GM12878 (cell line): Measurements from ENCODE around the gene PPP2R5A. TPM values are rescaled to one million over a fixed set of nuclear protein-coding genes. Genes with fewer than 3 reads are reported as not detected.

Source experiments
- ATAC-seq: fragments of 200-7000 bp; cut with Tn5 transposase; 3 replicates; pipeline ENCODE4 v1.9.1; 2020; ENCODE audit warnings: mild to moderate bottlenecking, moderate library complexity
- BruUV-seq: library from RNA; stranded (reverse); fragments of 400-500 nt; replicated peaks from 2 replicates; lab custom pipeline; 2021; lab: Mats Ljungman, UMichigan
- CTCF ChIA-PET: fragments of 300-600 bp; sonication (Branson Sonifier 250); formaldehyde crosslinking; extraction: SDS; loops from one replicate; lab custom pipeline; 2021; ENCODE audit warnings: inconsistent platforms; lab: Yijun Ruan, JAX
- POLR2A ChIA-PET: fragments of 350-600 bp; formaldehyde crosslinking; extraction: SDS; loops from one replicate; lab custom pipeline; 2021; ENCODE audit warnings: inconsistent platforms; lab: Charles Lee
- RAD21 ChIA-PET: fragments of 300-600 bp; sonication (Branson Sonifier 250); formaldehyde crosslinking; loops from one replicate; lab custom pipeline; 2023; ENCODE audit warnings: antibody characterized with exemption; ENCODE audit not compliant: unreplicated experiment; lab: Charles Lee
- SMC1A ChIA-PET: fragments of 300-600 bp; sonication (Branson Sonifier 250); formaldehyde crosslinking; loops from one replicate; lab custom pipeline; 2023; ENCODE audit not compliant: unreplicated experiment, uncharacterized antibody; lab: Charles Lee
- DNase-seq: peaks from one replicate; pipeline ENCODE4 v3.0.0-alpha.2; 2011; ENCODE audit warnings: low read depth, low spot score
- FAIRE-seq: peaks from 3 replicates; lab custom pipeline; 2011; peaks lifted over from hg19 to GRCh38; lab: Jason Lieb, UNC
- H2AFZ ChIP-seq: 2 replicates; pipeline ENCODE4 v1.6.0; 2011; ENCODE audit warnings: low read depth, low read length, control low read depth; ENCODE audit not compliant: control insufficient read depth
- H3K27ac ChIP-seq: 2 replicates; pipeline ENCODE4 v1.5.1; 2011; ENCODE audit warnings: control low read depth; ENCODE audit not compliant: control insufficient read depth, insufficient read depth
- H3K27me3 ChIP-seq, 2 experiments: replicated peaks in 1 of 2; 2 replicates each; pipeline versions ENCODE4 v1.6.0 to v1.6.1; 2011; ENCODE audit warnings: low read length in 1 of 2; ENCODE audit not compliant: control insufficient read depth in 2 of 2, insufficient read depth in 2 of 2
- H3K36me3 ChIP-seq, 2 experiments: 2 replicates each; pipeline ENCODE4 v1.5.1; 2011; ENCODE audit warnings: low read length in 1 of 2; ENCODE audit not compliant: control insufficient read depth in 2 of 2, insufficient read depth in 2 of 2
- H3K4me1 ChIP-seq: 2 replicates; pipeline ENCODE4 v1.6.1; 2011; ENCODE audit warnings: mild to moderate bottlenecking, low read length, moderate library complexity, mixed read lengths; ENCODE audit not compliant: control insufficient read depth, insufficient read depth
- H3K4me2 ChIP-seq: 2 replicates; pipeline ENCODE4 v1.6.0; 2011; ENCODE audit warnings: control low read depth; ENCODE audit not compliant: control insufficient read depth, insufficient read depth
- H3K4me3 ChIP-seq: fragments of 200-600 bp; sonication (generic); 2 replicates; pipeline ENCODE4 v1.5.1; 2016
- H3K79me2 ChIP-seq: 2 replicates; pipeline ENCODE4 v1.6.0; 2011; ENCODE audit warnings: low read length; ENCODE audit not compliant: control insufficient read depth, insufficient read depth
- H3K9ac ChIP-seq: 2 replicates; pipeline ENCODE4 v1.8.0; 2011; ENCODE audit warnings: low read length, control low read depth, mixed read lengths; ENCODE audit not compliant: control insufficient read depth, insufficient read depth
- H3K9me3 ChIP-seq: replicated peaks from 3 replicates; pipeline ENCODE4 v1.5.1; 2011; ENCODE audit warnings: mild to moderate bottlenecking, low read length; ENCODE audit not compliant: control insufficient read depth, insufficient read depth
- H4K20me1 ChIP-seq: 2 replicates; pipeline ENCODE4 v1.6.0; 2011; ENCODE audit not compliant: control insufficient read depth, insufficient read depth
- EED ChIP-seq: sonication (generic); IDR thresholded peaks from 2 replicates; pipeline ENCODE4 v1.6.1; 2016; ENCODE audit warnings: antibody characterized with exemption, low read depth
- IKZF2 ChIP-seq, 2 experiments: fragments of 450-650 bp; IDR thresholded peaks; 2 replicates each; pipeline ENCODE4 v1.6.1; 2017; ENCODE audit warnings: mild to moderate bottlenecking in 2 of 2, moderate library complexity in 2 of 2
- JUNB ChIP-seq: IDR thresholded peaks from 2 replicates; pipeline ENCODE4 v1.6.1; 2016; ENCODE audit warnings: antibody characterized with exemption, mild to moderate bottlenecking
- LARP7 ChIP-seq: fragments of 450-650 bp; IDR thresholded peaks from 2 replicates; pipeline ENCODE4 v1.6.1; 2017; ENCODE audit warnings: mild to moderate bottlenecking
- MLLT1 ChIP-seq: fragments of 450-650 bp; IDR thresholded peaks from 2 replicates; pipeline ENCODE4 v1.6.1; 2016; ENCODE audit warnings: mild to moderate bottlenecking
- PML ChIP-seq: IDR thresholded peaks from 2 replicates; pipeline ENCODE4 v1.6.1; 2012; ENCODE audit warnings: low read length, inconsistent platforms
- RCOR1 ChIP-seq: conservative IDR thresholded peaks from 2 replicates; pipeline ENCODE4 v1.6.1; 2012; ENCODE audit warnings: low read depth, low read length, improper control_type of control experiment
- SMC3 ChIP-seq: IDR thresholded peaks from 2 replicates; pipeline ENCODE4 v1.6.1; 2011; ENCODE audit warnings: low read length, improper control_type of control experiment, borderline replicate concordance
- TBL1XR1 ChIP-seq: IDR thresholded peaks from 2 replicates; pipeline ENCODE4 v1.6.1; 2012; ENCODE audit warnings: low read depth, low read length, improper control_type of control experiment
- ZBTB40 ChIP-seq: fragments of 450-650 bp; IDR thresholded peaks from 2 replicates; pipeline ENCODE4 v1.6.1; 2016; ENCODE audit warnings: mild to moderate bottlenecking, moderate library complexity, borderline replicate concordance
- ZNF217 ChIP-seq: fragments of 450-650 bp; IDR thresholded peaks from 2 replicates; pipeline ENCODE4 v1.6.1; 2017; ENCODE audit warnings: antibody characterized with exemption, mild to moderate bottlenecking
- WGBS: methylation state at CpG from one replicate; pipeline ENCODE4 v1.1.6; 2016; ENCODE audit warnings: low lambda C conversion rate; ENCODE audit not compliant: insufficient replicate concordance, insufficient coverage; ENCODE audit errors: missing lambda C conversion rate; 5-methylcytosine and 5-hydroxymethylcytosine counted together
- in situ Hi-C: fragments of 300-500 bp; cut with MboI; formaldehyde crosslinking; loops from 9 replicates; pipeline ENCODE4 v1.14.3; 2018; ENCODE audit warnings: mixed read lengths
- intact Hi-C: fragments of 100-400 bp; cut with micrococcal nuclease; formaldehyde crosslinking; loops from one replicate; pipeline ENCODE4 v1.14.2; 2022; ENCODE audit not compliant: unreplicated experiment
- polyA plus RNA-seq, 11 experiments: library from polyadenylated mRNA; depleted of rRNA in 4 of 11; unstranded in 6 of 11; stranded (reverse) in 5 of 11; fragments of >200 nt; fragmentation: Nextera tagmentation in 4 of 11; fragmentation: Illumina TruSeq in 1 of 11; extraction: Ambion mirVana in 4 of 11; extraction: Trizol in 1 of 11; gene quantifications; 1 replicate in 1 of 11; 2 replicates in 10 of 11; pipeline versions ENCODE4 v1.2.1 to v1.2.3, GENCODE V29; 2011 to 2016; ENCODE audit warnings: inconsistent platforms in 2 of 11, missing spikeins in 2 of 11, low read depth in 1 of 11
- total RNA-seq, 4 experiments: library from RNA; depleted of rRNA in 3 of 4; stranded (reverse); fragments of >200 nt in 3 of 4; fragmentation: Illumina TruSeq in 1 of 4; extraction: Trizol in 1 of 4; gene quantifications; 2 replicates each; pipeline versions ENCODE4 v1.2.1 to v1.2.3, GENCODE V29; 2013 to 2021
- TF ChIP-seq, protein P1 (sequence below): fragments of 450-650 bp; IDR thresholded peaks from 2 replicates; pipeline ENCODE4 v1.6.1; 2017; ENCODE audit warnings: antibody characterized with exemption, mild to moderate bottlenecking, moderate library complexity

The PPP2R5A gene
- total and polyA plus RNA-seq, 10 of the 15 experiments (the other 5 are each of a cell fraction or from before 2014, with no cell fraction given), result 15.4 to 40.6 (median 32.5) TPM

DNA sequence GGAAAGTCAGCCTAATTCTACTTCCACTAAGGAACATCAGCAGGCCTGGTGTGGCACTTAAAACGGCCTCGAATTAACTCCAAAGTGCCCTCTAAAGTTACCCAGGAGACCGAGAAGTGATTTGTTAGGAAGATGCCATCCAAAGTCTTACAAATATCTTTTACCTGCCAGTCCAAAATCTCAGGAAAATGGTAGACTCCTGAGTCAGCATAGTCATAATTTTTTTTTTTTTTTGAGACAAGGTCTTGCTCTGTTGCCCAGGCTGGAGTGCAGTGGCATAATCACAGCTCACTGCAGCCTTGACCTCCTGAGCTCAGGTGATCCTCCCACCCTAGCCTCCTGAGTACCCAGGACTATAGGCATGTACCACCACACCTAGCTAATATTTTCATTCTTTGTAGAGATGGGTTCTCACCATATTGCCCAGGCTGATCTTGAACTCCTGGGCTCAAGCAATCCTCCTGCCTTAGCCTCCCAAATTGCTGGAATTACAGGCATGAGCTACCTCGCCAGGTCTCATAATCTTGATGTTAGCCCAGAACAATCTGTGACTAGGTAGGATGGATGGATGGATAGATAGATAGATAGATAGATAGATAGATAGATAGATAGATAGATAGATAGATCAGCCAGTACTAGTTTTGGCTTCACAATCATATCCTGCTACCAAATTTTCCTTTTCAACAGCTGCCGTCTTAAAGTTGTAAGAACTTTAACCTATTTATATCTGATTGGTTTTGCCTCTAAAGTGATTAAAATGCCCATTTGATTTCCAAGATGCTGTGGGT lies 25.3 kb upstream of the PPP2R5A start (continued):
- TF ChIP-seq ZBTB40, result no peak

DNA sequence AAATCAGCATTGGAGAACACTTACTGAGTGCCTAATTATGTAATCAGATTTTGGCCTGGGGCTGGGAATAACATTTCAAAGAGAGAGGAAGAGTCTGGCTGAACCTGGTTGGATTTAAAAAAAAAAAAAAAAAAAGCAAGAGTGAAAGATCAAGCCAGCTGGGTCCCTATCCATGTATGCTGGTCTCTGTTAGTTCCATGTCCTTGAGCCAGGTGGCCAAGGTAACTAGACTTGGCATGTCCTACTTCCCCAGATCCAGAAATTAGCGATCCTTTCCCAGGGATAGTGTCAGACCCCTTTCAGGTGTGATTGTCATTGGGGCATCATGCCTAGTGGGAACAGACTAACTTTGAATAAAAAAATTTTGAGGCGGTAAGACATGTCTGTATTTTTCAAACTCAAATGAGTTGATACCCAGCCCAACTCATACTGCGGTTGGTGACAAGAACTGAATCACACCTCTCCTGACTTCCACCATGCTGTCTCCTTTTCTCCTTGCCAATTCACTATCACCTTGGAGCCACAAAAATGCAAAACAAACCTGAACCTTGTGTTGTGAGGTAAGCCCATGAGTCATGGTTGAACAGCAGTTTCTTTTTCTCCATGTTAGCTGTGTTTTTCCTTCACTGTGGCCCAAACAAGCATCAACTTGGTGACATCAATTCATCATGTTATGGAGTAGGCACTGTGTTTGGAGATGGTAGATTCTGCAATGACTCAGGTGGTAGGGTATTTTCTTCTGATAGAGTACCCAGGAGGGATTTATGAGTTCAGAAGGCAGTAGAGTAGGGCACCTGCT lies 24.5 kb upstream of the PPP2R5A start:
- SMC1A ChIA-PET, result interaction anchor here (0.6 to 1.8 kb wide), 4 partner anchors 25 to 195 kb away, joined by 3 to 5 read pairs (median 3); no protein-coding TSS in a partner anchor
- no peak for FAIRE-seq
- BruUV-seq, result no TSS peak
- TF ChIP-seq JUNB, result no peak
- no peak for TF ChIP-seq RCOR1
- no peak for TF ChIP-seq LARP7
- no peak for TF ChIP-seq MLLT1
- TF ChIP-seq, protein P1, sequence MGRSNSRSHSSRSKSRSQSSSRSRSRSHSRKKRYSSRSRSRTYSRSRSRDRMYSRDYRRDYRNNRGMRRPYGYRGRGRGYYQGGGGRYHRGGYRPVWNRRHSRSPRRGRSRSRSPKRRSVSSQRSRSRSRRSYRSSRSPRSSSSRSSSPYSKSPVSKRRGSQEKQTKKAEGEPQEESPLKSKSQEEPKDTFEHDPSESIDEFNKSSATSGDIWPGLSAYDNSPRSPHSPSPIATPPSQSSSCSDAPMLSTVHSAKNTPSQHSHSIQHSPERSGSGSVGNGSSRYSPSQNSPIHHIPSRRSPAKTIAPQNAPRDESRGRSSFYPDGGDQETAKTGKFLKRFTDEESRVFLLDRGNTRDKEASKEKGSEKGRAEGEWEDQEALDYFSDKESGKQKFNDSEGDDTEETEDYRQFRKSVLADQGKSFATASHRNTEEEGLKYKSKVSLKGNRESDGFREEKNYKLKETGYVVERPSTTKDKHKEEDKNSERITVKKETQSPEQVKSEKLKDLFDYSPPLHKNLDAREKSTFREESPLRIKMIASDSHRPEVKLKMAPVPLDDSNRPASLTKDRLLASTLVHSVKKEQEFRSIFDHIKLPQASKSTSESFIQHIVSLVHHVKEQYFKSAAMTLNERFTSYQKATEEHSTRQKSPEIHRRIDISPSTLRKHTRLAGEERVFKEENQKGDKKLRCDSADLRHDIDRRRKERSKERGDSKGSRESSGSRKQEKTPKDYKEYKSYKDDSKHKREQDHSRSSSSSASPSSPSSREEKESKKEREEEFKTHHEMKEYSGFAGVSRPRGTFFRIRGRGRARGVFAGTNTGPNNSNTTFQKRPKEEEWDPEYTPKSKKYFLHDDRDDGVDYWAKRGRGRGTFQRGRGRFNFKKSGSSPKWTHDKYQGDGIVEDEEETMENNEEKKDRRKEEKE, result no peak
- no peak for TF ChIP-seq EED
- no peak for TF ChIP-seq ZNF217
- TF ChIP-seq SMC3, result no peak
- TF ChIP-seq PML, result no peak
- no peak for TF ChIP-seq TBL1XR1
- no peak for TF ChIP-seq IKZF2 (IDR thresholded peaks at IDR 0.05)

More for the DNA sequence above, 24.5 kb upstream of the PPP2R5A start:
- H3K79me2 ChIP-seq, result no peaks in the 10 kb centered on the region
- ChIA-PET POLR2A (no interaction called here), RAD21 (no interaction called here), CTCF (interaction anchor here (0.9 to 1.4 kb wide), 2 partner anchors 55 to 190 kb away, joined by 3 read pairs; no protein-coding TSS in a partner anchor)
- no peak overlapping the region for H3K27ac ChIP-seq
- in situ Hi-C loops (no loop called here), intact Hi-C loops (no loop called here)
- DNase-seq, result no peak
- ATAC-seq, result no peak
- H3K9ac ChIP-seq, result no peak overlapping the region
- no peaks in the 10 kb centered on the region for H3K9me3 ChIP-seq
- H3K4me3 ChIP-seq, result no peak overlapping the region
- H2AFZ ChIP-seq, result no peak overlapping the region
- no peak overlapping the region for H3K4me2 ChIP-seq
- H3K27me3 ChIP-seq, result no peaks in the 10 kb centered on the region
- H4K20me1 ChIP-seq, result no peaks in the 10 kb centered on the region
- WGBS, result 93% methylated on average over 3 of the region's 3 CpGs
- H3K36me3 ChIP-seq, result no peaks in the 10 kb centered on the region
- H3K4me1 ChIP-seq, result peaks cover 10% of the 10 kb centered on the region
